ENCODE results near the gene TTC39A. TPM values are rescaled to one million over a fixed set of nuclear protein-coding genes. Genes with fewer than 3 reads are reported as not detected.

The TTC39A gene
- total and polyA plus RNA-seq, 4 experiments from 2014 or later, result not detected

- Mint-ChIP-seq H3K9me3 (no peaks in the 10 kb centered on the region), H3K27me3 (no peaks in the 10 kb centered on the region), H3K27ac (no peak overlapping the region), H3K4me1 (peaks cover 29 to 65% (median 47%) of the 10 kb centered on the region in 4 donors), H3K4me3 (no peak overlapping the region), H3K36me3 (peaks cover 4 to 7% of the 10 kb centered on the region in 2 donors)
- Histone ChIP-seq H3K9me3 (ENCODE audit: control insufficient read depth in 1 of 2, low read length in 2 of 2) (no peaks in the 10 kb centered on the region), H3K27me3 (ENCODE audit: insufficient read depth, low read length) (no peaks in the 10 kb centered on the region), H3K27ac (ENCODE audit: low read depth, low read length) (no peak overlapping the region), H3K4me1 (ENCODE audit: insufficient read depth, low read length) (peaks cover 28% of the 10 kb centered on the region), H3K4me3 (ENCODE audit: low read length in 2 of 2) (no peak overlapping the region), H3K36me3 (ENCODE audit: insufficient read depth, low read length) (no peaks in the 10 kb centered on the region)
- ChIA-PET POLR2A (ENCODE audit: partially characterized antibody) (no interaction called here), CTCF (ENCODE audit: partially characterized antibody) (no interaction called here)
- intact Hi-C loops (cut with micrococcal nuclease), result no loop called here
- no peak for DNase-seq
These were observed 80.9 kb downstream of the TTC39A start for GRCh38 chr1:51249445-51249844.

GRCh38 chr1:51247499-51247898 lies 82.9 kb downstream of the TTC39A start:
- DNase-seq, result no peak
- Histone ChIP-seq H3K9me3 (ENCODE audit: control insufficient read depth in 1 of 2, low read length in 2 of 2) (no peaks in the 10 kb centered on the region), H3K27ac (ENCODE audit: low read depth, low read length) (no peak overlapping the region), H3K27me3 (ENCODE audit: insufficient read depth, low read length) (no peaks in the 10 kb centered on the region), H3K36me3 (ENCODE audit: insufficient read depth, low read length) (no peaks in the 10 kb centered on the region), H3K4me1 (ENCODE audit: insufficient read depth, low read length) (peaks cover 26% of the 10 kb centered on the region), H3K4me3 (ENCODE audit: low read length in 2 of 2) (no peak overlapping the region)
- ChIA-PET POLR2A (ENCODE audit: partially characterized antibody) (interaction anchor here (1.6 kb wide), 1 partner anchor 11 kb away, joined by 5 read pairs; the partner anchor contains the start of gene RNF11), CTCF (ENCODE audit: partially characterized antibody) (interaction anchor here (1.3 kb wide), 1 partner anchor 57 kb away, joined by 3 read pairs; no protein-coding TSS in a partner anchor)
- H3K36me3 Mint-ChIP-seq, result peaks cover 8 to 9% of the 10 kb centered on the region in 2 donors
- H3K27me3 Mint-ChIP-seq, result no peaks in the 10 kb centered on the region
- no peaks in the 10 kb centered on the region for H3K9me3 Mint-ChIP-seq
- H3K4me3 Mint-ChIP-seq, result no peak overlapping the region
- H3K4me1 Mint-ChIP-seq, result peaks cover 37 to 67% (median 50%) of the 10 kb centered on the region in 4 donors
- no peak overlapping the region for H3K27ac Mint-ChIP-seq
- intact Hi-C loops (cut with micrococcal nuclease), result no loop called here

GRCh38 chr1:51247022-51247421 lies 83.3 kb downstream of the TTC39A start:
- H3K4me1 ChIP-seq (ENCODE audit: insufficient read depth, low read length), result peaks cover 26% of the 10 kb centered on the region
- H3K27ac ChIP-seq (ENCODE audit: low read depth, low read length), result no peak overlapping the region
- H3K4me1 Mint-ChIP-seq, result peaks cover 35 to 62% (median 47%) of the 10 kb centered on the region in 4 donors
- ChIA-PET CTCF (ENCODE audit: partially characterized antibody) (interaction anchor here (0.8 to 1.3 kb wide), 2 partner anchors 14 to 56 kb away, joined by 3 read pairs; no protein-coding TSS in a partner anchor), POLR2A (ENCODE audit: partially characterized antibody) (interaction anchor here (1.6 kb wide), 1 partner anchor 11 kb away, joined by 5 read pairs; the partner anchor contains the start of gene RNF11)
- no peaks in the 10 kb centered on the region for H3K27me3 ChIP-seq (ENCODE audit: insufficient read depth, low read length)
- H3K27me3 Mint-ChIP-seq, result no peaks in the 10 kb centered on the region
- H3K9me3 ChIP-seq (ENCODE audit: control insufficient read depth in 1 of 2, low read length in 2 of 2), result no peaks in the 10 kb centered on the region
- no peak overlapping the region for H3K4me3 ChIP-seq (ENCODE audit: low read length in 2 of 2)
- H3K36me3 Mint-ChIP-seq, result peaks cover 7 to 8% of the 10 kb centered on the region in 2 donors
- no peaks in the 10 kb centered on the region for H3K9me3 Mint-ChIP-seq
- H3K4me3 Mint-ChIP-seq, result no peak overlapping the region
- no peak for DNase-seq
- no peaks in the 10 kb centered on the region for H3K36me3 ChIP-seq (ENCODE audit: insufficient read depth, low read length)
- intact Hi-C loops (cut with micrococcal nuclease), result no loop called here
- H3K27ac Mint-ChIP-seq, result no peak overlapping the region

- H3K36me3 Mint-ChIP-seq, result peaks cover 6 to 8% of the 10 kb centered on the region in 2 donors
- H3K4me3 ChIP-seq (ENCODE audit: low read length in 2 of 2), result no peak overlapping the region
- CTCF ChIA-PET (ENCODE audit: partially characterized antibody), result interaction anchor here (1.2 kb wide), 2 partner anchors 52 to 53 kb away, joined by 3 to 4 read pairs; no protein-coding TSS in a partner anchor
These were observed 87.8 kb downstream of the TTC39A start for GRCh38 chr1:51242546-51242945.

GRCh38 chr1:51241119-51241518 lies 89.2 kb downstream of the TTC39A start:
- CTCF ChIA-PET (ENCODE audit: partially characterized antibody), result no interaction called here
- peak overlapping the region in 1 of 7 donors; percentile 15 for H3K27ac Mint-ChIP-seq

More at GRCh38 chr1:51242546-51242945, 87.8 kb downstream of the TTC39A start:
- no peaks in the 10 kb centered on the region for H3K9me3 ChIP-seq (ENCODE audit: control insufficient read depth in 1 of 2, low read length in 2 of 2)
- peaks cover 71% of the 10 kb centered on the region for H3K4me1 ChIP-seq (ENCODE audit: insufficient read depth, low read length)
- Mint-ChIP-seq H3K27me3 (no peaks in the 10 kb centered on the region), H3K9me3 (no peaks in the 10 kb centered on the region), H3K4me3 (peak overlapping the region in 1 of 8 donors; percentile 13), H3K27ac (peak overlapping the region in 1 of 7 donors; percentile 44), H3K4me1 (peaks cover 46 to 67% (median 52%) of the 10 kb centered on the region in 4 donors)
- H3K27me3 ChIP-seq (ENCODE audit: insufficient read depth, low read length), result no peaks in the 10 kb centered on the region
- no peaks in the 10 kb centered on the region for H3K36me3 ChIP-seq (ENCODE audit: insufficient read depth, low read length)
- intact Hi-C loops (cut with micrococcal nuclease), result no loop called here
- H3K27ac ChIP-seq (ENCODE audit: low read depth, low read length), result no peak overlapping the region
- no peak for DNase-seq
- POLR2A ChIA-PET (ENCODE audit: partially characterized antibody), result no interaction called here

GRCh38 chr1:51240084-51240483 lies 90.3 kb downstream of the TTC39A start:
- no peaks in the 10 kb centered on the region for H3K36me3 ChIP-seq (ENCODE audit: insufficient read depth, low read length)
- intact Hi-C loops (cut with micrococcal nuclease), result no loop called here
- ChIA-PET POLR2A (ENCODE audit: partially characterized antibody) (no interaction called here), CTCF (ENCODE audit: partially characterized antibody) (no interaction called here)
- Mint-ChIP-seq H3K27me3 (no peaks in the 10 kb centered on the region), H3K36me3 (peaks cover 8% of the 10 kb centered on the region in 2 donors), H3K4me1 (peaks cover 35 to 55% (median 45%) of the 10 kb centered on the region in 4 donors), H3K27ac (peak overlapping the region in 4 of 7 donors; percentile 6 to 20 (median 15)), H3K9me3 (no peaks in the 10 kb centered on the region), H3K4me3 (peak overlapping the region in 7 of 8 donors; percentile 5 to 72 (median 37))
- no peak for DNase-seq
- no peaks in the 10 kb centered on the region for H3K9me3 ChIP-seq (ENCODE audit: control insufficient read depth in 1 of 2, low read length in 2 of 2)
- peaks cover 61% of the 10 kb centered on the region for H3K4me1 ChIP-seq (ENCODE audit: insufficient read depth, low read length)
- H3K27me3 ChIP-seq (ENCODE audit: insufficient read depth, low read length), result no peaks in the 10 kb centered on the region
- no peak overlapping the region for H3K27ac ChIP-seq (ENCODE audit: low read depth, low read length)
- no peak overlapping the region for H3K4me3 ChIP-seq (ENCODE audit: low read length in 2 of 2)

More at GRCh38 chr1:51241119-51241518, 89.2 kb downstream of the TTC39A start:
- no peak for DNase-seq
- intact Hi-C loops (cut with micrococcal nuclease), result no loop called here
- Histone ChIP-seq H3K9me3 (ENCODE audit: control insufficient read depth in 1 of 2, low read length in 2 of 2) (no peaks in the 10 kb centered on the region), H3K27ac (ENCODE audit: low read depth, low read length) (no peak overlapping the region), H3K27me3 (ENCODE audit: insufficient read depth, low read length) (no peaks in the 10 kb centered on the region), H3K36me3 (ENCODE audit: insufficient read depth, low read length) (no peaks in the 10 kb centered on the region), H3K4me1 (ENCODE audit: insufficient read depth, low read length) (peaks cover 60% of the 10 kb centered on the region), H3K4me3 (ENCODE audit: low read length in 2 of 2) (no peak overlapping the region)
- Mint-ChIP-seq H3K9me3 (no peaks in the 10 kb centered on the region), H3K4me1 (peaks cover 32 to 53% (median 42%) of the 10 kb centered on the region in 4 donors), H3K4me3 (peak overlapping the region in 3 of 8 donors; percentile 20 to 43 (median 41)), H3K27me3 (no peaks in the 10 kb centered on the region), H3K36me3 (peaks cover 3 to 8% of the 10 kb centered on the region in 2 donors)
- POLR2A ChIA-PET (ENCODE audit: partially characterized antibody), result no interaction called here

- CTCF ChIA-PET (ENCODE audit: partially characterized antibody), result no interaction called here
- Mint-ChIP-seq H3K27ac (no peak overlapping the region), H3K27me3 (no peaks in the 10 kb centered on the region), H3K4me3 (no peak overlapping the region), H3K4me1 (peaks cover 32 to 51% (median 42%) of the 10 kb centered on the region in 4 donors), H3K9me3 (no peaks in the 10 kb centered on the region), H3K36me3 (peaks cover 0 to 8% of the 10 kb centered on the region in 2 donors)
- DNase-seq, result no peak
- no peaks in the 10 kb centered on the region for H3K36me3 ChIP-seq (ENCODE audit: insufficient read depth, low read length)
- intact Hi-C loops (cut with micrococcal nuclease), result loop anchor here (5.0 kb wide), 3 partner anchors 46 to 379 kb away; partner anchors contain the start of gene OSBPL9
- peaks cover 71% of the 10 kb centered on the region for H3K4me1 ChIP-seq (ENCODE audit: insufficient read depth, low read length)
- peak overlapping the region; percentile 31 for H3K27ac ChIP-seq (ENCODE audit: low read depth, low read length)
- peak overlapping the region; percentile 7 to 91 for H3K4me3 ChIP-seq (ENCODE audit: low read length in 2 of 2)
- no peaks in the 10 kb centered on the region for H3K9me3 ChIP-seq (ENCODE audit: control insufficient read depth in 1 of 2, low read length in 2 of 2)
- H3K27me3 ChIP-seq (ENCODE audit: insufficient read depth, low read length), result no peaks in the 10 kb centered on the region
- POLR2A ChIA-PET (ENCODE audit: partially characterized antibody), result no interaction called here
These were observed 92.3 kb downstream of the TTC39A start for GRCh38 chr1:51238034-51238403.

All from CD4-positive, alpha-beta memory T cell (primary cell).